ENCODE measurements around the gene OR10K1.

DNA sequence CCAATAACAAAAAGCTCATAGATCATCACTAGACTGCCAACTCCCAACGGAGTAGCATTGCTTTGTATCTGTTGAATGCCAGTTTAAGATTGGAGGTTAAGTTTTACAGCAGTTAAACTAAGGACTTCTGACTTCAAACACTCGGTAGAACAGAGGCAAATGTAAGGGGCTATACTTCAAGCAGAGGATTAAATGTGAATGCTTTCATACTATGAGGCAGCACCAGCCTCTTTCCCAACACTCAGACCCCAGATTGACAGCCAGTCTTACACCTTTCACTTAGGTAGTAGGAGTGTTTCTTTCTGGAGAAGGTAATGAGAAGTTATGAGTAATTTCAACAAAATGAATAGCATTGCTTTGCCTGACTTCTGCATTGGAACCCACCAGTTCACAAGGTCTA lies 33.2 kb downstream of the OR10K1 start:
- TF ChIP-seq, protein P1, sequence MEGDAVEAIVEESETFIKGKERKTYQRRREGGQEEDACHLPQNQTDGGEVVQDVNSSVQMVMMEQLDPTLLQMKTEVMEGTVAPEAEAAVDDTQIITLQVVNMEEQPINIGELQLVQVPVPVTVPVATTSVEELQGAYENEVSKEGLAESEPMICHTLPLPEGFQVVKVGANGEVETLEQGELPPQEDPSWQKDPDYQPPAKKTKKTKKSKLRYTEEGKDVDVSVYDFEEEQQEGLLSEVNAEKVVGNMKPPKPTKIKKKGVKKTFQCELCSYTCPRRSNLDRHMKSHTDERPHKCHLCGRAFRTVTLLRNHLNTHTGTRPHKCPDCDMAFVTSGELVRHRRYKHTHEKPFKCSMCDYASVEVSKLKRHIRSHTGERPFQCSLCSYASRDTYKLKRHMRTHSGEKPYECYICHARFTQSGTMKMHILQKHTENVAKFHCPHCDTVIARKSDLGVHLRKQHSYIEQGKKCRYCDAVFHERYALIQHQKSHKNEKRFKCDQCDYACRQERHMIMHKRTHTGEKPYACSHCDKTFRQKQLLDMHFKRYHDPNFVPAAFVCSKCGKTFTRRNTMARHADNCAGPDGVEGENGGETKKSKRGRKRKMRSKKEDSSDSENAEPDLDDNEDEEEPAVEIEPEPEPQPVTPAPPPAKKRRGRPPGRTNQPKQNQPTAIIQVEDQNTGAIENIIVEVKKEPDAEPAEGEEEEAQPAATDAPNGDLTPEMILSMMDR (IDR thresholded peaks at IDR 0.05) = no peak
- TF ChIP-seq POLR2A (IDR thresholded peaks at IDR 0.05) = no peak
